Stimulated activated CD4-positive, alpha-beta T cell treated with anti-CD3 and anti-CD28 coated beads, Interleukin-1b, Interleukin-23, amount 100 ng/mL, for 1 hour (primary cell): ENCODE results near the gene LGALS14.

Experiments
- DNase-seq, 2 donors: peaks; one replicate each; pipeline ENCODE4 v3.0.0-alpha.2; 2020; ENCODE audit warnings: low read depth in 2 of 2

LGALS14 gene

DNA sequence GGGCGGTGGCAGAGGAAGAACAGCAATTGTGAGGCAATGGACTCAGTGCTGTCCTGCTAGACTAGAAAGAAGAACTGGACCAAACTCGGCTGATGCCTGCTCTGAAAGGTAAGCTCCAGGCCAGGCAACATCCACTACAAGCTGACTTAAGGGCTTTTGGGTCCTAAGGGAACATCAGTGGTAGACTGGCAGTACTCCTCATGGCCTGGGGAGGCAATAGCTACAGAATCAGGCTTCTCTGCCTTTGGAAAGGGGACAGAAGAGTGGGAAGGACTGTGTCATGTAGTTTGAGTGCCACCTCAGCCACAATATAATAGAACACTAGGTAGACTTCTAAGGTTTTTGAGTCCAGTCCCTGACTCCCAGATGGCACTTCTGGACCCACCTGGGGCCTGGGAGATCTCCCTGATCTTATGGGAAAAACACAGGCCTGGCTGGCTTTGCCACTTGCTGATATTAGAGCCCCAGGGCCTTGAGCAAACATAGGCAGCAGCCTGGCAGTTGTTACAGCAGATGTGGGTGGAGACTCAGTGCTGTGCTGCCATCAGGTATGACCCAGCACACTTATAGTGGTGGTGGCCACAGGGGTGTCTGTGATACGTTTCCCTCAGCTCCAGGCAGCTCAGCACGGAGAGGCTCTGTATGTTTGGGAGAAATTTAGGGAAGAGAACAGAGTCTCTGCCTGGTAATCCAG is 42.7 kb downstream of the LGALS14 start:
- no peak for DNase-seq

GRCh38 chr19:39749981-39750380 is 45.7 kb downstream of the LGALS14 start:
- DNase-seq, result no peak

DNA sequence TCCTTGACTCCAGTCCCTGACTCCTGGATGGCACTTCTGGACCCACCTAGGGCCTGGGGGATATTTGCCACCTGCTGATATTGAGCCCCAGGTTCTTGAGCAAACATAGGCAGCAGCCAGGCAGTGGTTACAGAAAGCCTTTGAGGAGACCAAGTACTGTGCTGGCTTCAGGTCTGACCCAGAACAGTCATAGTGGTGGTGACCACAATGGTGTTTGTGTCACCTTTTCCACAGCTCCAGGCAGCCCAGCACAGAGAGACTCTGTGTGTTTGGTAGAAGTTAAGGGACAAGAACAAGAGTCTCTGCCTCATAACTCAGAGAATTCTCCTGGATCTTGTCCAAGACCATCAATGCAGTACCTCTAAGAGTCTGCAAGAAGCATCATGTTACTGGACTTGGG is 48.1 kb downstream of the LGALS14 start:
- DNase-seq, result no peak

DNA sequence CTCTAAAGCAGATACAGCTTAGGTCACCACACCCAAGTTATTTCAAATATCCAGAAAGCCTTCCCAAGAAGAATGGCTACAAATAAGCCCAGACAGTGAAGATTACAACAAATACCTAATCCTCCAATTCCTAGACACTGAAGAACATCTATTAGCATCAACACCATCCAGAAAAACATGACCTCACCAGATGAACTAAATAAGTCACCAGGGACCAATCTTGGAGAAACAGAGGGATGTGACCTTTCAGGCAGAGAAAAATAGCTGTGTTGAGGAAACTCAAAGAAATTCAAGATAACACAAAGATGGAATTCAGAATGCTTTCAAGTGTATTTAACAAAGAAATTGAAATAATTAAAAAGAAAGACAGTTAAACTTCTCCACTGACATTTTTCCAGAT is 48.5 kb downstream of the LGALS14 start:
- no peak for DNase-seq

- no peak for DNase-seq
Observed at GRCh38 chr19:39754544-39754943, 50.3 kb downstream of the LGALS14 start.

- no peak for DNase-seq
Observed at GRCh38 chr19:39754971-39755370, 50.7 kb downstream of the LGALS14 start.
